22Rv1 (cell line): ENCODE measurements around the gene TMEM255A.

Experiments used
- ZFX ChIP-seq: fragments of 450-650 bp; IDR thresholded peaks from 2 replicates; pipeline ENCODE4 v1.6.1; 2017; ENCODE audit warnings: antibody characterized with exemption, borderline replicate concordance
- TF ChIP-seq, protein P1 (sequence below): fragments of 450-650 bp; IDR thresholded peaks from 2 replicates; pipeline ENCODE4 v1.5.1; 2017; ENCODE audit warnings: mild to moderate bottlenecking

DNA sequence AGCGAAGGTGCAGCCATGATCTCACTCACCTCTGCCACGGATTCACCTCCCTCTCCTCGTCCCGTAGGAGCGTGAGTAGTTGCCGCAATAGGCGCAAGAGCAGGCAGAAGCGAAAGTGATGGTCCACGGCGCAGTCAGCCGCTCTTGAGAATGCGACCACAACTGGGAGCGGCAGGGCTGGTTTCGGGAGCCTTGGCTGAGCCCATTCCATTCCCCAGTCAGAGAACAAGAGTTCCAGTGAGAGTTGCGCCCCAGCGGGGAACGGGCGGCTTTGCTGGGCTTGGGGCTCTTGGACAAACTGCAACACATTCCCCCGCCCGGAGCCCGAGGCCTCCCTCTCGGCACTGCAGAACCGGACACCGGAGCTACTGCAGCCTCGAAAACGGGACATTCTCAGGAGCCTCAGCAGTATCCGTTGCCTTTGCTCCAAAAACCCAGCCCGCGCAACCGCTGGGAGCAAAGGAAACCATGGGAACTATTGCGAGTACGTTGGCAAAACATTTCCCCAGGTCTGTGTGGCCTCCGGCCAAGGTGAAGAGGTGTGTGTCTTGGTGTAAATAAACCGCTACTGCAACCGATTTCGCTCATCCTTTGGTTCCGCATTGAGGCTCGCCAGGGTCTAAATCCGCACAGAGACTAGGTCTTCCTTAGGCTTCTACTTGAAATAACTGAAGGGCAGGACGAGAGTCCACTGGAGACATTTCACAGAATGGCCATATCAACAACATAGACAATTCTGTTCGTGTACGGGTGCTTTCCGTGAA, 66.3 kb downstream of the TMEM255A start:
- TF ChIP-seq, protein P1, sequence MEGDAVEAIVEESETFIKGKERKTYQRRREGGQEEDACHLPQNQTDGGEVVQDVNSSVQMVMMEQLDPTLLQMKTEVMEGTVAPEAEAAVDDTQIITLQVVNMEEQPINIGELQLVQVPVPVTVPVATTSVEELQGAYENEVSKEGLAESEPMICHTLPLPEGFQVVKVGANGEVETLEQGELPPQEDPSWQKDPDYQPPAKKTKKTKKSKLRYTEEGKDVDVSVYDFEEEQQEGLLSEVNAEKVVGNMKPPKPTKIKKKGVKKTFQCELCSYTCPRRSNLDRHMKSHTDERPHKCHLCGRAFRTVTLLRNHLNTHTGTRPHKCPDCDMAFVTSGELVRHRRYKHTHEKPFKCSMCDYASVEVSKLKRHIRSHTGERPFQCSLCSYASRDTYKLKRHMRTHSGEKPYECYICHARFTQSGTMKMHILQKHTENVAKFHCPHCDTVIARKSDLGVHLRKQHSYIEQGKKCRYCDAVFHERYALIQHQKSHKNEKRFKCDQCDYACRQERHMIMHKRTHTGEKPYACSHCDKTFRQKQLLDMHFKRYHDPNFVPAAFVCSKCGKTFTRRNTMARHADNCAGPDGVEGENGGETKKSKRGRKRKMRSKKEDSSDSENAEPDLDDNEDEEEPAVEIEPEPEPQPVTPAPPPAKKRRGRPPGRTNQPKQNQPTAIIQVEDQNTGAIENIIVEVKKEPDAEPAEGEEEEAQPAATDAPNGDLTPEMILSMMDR: no peak
- no peak for TF ChIP-seq ZFX
